GM12875 (cell line): ENCODE results near the gene SFMBT2.
"Not testable (repeated sequence)": the region's sequence is repeated elsewhere in the genome, so short reads cannot be mapped to it uniquely, and the experiment has no call there.

Experiments used
- H3K4me3 ChIP-seq: one replicate; pipeline ENCODE4 v1.5.1; 2011; ENCODE audit warnings: low read depth, low read length, control low read depth
- TF ChIP-seq, protein P1 (sequence below): IDR thresholded peaks from 2 replicates; pipeline ENCODE4 v1.5.1; 2011; ENCODE audit warnings: low read depth, mild to moderate bottlenecking, control low read depth, inconsistent platforms, low read length, moderate library complexity, borderline replicate concordance; ENCODE audit not compliant: insufficient read depth

Gene SFMBT2

GRCh38 chr10:7314170-7314569 lies 96.7 kb downstream of the SFMBT2 start:
- TF ChIP-seq, protein P1, sequence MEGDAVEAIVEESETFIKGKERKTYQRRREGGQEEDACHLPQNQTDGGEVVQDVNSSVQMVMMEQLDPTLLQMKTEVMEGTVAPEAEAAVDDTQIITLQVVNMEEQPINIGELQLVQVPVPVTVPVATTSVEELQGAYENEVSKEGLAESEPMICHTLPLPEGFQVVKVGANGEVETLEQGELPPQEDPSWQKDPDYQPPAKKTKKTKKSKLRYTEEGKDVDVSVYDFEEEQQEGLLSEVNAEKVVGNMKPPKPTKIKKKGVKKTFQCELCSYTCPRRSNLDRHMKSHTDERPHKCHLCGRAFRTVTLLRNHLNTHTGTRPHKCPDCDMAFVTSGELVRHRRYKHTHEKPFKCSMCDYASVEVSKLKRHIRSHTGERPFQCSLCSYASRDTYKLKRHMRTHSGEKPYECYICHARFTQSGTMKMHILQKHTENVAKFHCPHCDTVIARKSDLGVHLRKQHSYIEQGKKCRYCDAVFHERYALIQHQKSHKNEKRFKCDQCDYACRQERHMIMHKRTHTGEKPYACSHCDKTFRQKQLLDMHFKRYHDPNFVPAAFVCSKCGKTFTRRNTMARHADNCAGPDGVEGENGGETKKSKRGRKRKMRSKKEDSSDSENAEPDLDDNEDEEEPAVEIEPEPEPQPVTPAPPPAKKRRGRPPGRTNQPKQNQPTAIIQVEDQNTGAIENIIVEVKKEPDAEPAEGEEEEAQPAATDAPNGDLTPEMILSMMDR = no peak
- no peak overlapping the region for H3K4me3 ChIP-seq

GRCh38 chr10:7312488-7312857 lies 98.4 kb downstream of the SFMBT2 start:
- H3K4me3 ChIP-seq = no peak overlapping the region
- TF ChIP-seq, protein P1 = no peak

- H3K4me3 ChIP-seq = not testable (repeated sequence)
Measured at GRCh38 chr10:7311850-7312487, 98.9 kb downstream of the SFMBT2 start.

DNA sequence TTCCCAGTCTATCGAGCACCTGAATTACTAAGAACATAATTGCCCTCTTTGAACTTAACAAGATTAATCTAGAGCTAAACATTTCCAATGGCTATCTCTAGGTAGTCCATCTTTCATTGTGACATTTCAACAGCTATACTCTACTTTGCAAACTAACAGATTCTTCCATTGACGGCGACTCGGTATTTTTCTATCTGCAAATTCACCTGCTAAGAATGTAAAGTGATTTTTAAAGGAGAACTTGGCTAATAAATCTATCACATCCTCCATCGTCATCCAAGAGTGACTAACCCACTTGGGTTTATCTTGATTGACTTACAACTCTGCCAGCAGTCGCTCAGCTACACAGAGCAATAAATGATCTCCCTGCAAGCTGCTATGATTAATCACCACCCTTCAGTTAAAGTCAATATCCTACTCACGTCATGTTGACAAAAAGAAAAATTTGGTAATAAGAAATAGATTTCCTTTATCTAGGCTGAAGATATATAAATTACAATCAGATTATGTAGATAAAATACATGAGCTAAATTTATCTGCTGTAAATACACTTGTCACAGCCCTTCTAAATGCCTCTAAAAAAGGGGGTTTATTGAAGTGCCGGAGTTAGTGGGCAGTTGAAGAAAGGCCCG lies 99.5 kb downstream of the SFMBT2 start:
- H3K4me3 ChIP-seq = no peak overlapping the region
- TF ChIP-seq, protein P1 = no peak

- no peak overlapping the region for H3K4me3 ChIP-seq
- TF ChIP-seq, protein P1 = no peak
Measured at GRCh38 chr10:7310076-7310475, 100.8 kb downstream of the SFMBT2 start.

- TF ChIP-seq, protein P1 = no peak
- no peak overlapping the region for H3K4me3 ChIP-seq
Measured at GRCh38 chr10:7308826-7309225, 102.0 kb downstream of the SFMBT2 start.

DNA sequence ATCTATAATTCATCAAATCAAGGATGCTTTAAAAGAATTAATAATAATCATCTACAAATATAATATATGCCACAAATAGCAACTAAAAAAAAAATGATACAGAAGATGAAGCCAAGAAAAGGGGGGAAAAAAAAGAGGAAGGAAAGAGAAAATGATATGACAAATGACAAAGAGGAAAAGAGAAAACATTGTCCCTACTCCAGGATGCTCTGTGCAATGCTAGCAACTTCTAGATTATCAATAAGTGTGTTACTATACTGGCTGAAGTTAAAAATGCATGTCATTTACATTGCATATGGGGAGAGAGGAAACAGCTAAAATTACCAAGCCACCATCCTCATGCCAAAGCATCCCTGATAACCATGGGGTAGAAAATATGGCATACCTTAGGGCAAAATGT lies 104.2 kb downstream of the SFMBT2 start:
- TF ChIP-seq, protein P1 = no peak
- no peak overlapping the region for H3K4me3 ChIP-seq
